Left lung (tissue), 10 donors: Measurements from ENCODE around the gene NEO1. TPM values are rescaled to one million over a fixed set of nuclear protein-coding genes. Genes with fewer than 3 reads are reported as not detected.

Source experiments
- ATAC-seq: fragments of 200-7000 bp; cut with Tn5 transposase; one replicate; pipeline ENCODE4 v1.9.1; 2020; ENCODE audit warnings: moderate library complexity
- DNase-seq, 4 donors: peaks; one replicate each; pipeline ENCODE4 v3.0.0-alpha.2; 2013 to 2020
- H3K27ac ChIP-seq, 2 donors: fragments of 200-600 bp; sonication (generic) in 1 of 2; one replicate each; pipeline versions ENCODE4 v1.5.0 to v1.8.0; 2020 to 2021
- H3K27me3 ChIP-seq, 2 donors: fragments of 200-600 bp; sonication (generic) in 1 of 2; one replicate each; pipeline versions ENCODE4 v1.5.0 to v1.8.0; 2020 to 2021
- H3K36me3 ChIP-seq, 2 donors: fragments of 200-600 bp; sonication (generic) in 1 of 2; one replicate each; pipeline versions ENCODE4 v1.5.0 to v1.8.0; 2020 to 2021
- H3K4me1 ChIP-seq, 2 donors: fragments of 200-600 bp; one replicate each; pipeline ENCODE4 v1.8.0; 2021
- H3K4me3 ChIP-seq, 2 donors: fragments of 200-600 bp; sonication (generic) in 1 of 2; one replicate each; pipeline versions ENCODE4 v1.5.0 to v1.8.0; 2020 to 2021; ENCODE audit warnings: mild to moderate bottlenecking in 1 of 2
- H3K9me3 ChIP-seq, 2 donors: fragments of 200-600 bp; sonication (generic) in 1 of 2; one replicate each; pipeline versions ENCODE4 v1.5.0 to v1.8.0; 2020 to 2021
- intact Hi-C, 2 donors: fragments of 100-400 bp; cut with DNase I; formaldehyde crosslinking; loops; one replicate each; pipeline versions ENCODE4 v1.11.2 to v1.14.2; 2022
- polyA plus RNA-seq, 6 donors: library from polyadenylated mRNA; unstranded; fragments of 120-200 nt; gene quantifications; one replicate each; pipeline ENCODE4 v1.2.1, GENCODE V29; 2013; ENCODE audit not compliant: insufficient read length in 6 of 6
- total RNA-seq, 2 donors: library from RNA; stranded (reverse); fragmentation: NEBNext Ultra II Directional; extraction: Animal tissue kit (Norgen Biotek cat#: 25700); gene quantifications; one replicate each; pipeline ENCODE4 v1.2.1, GENCODE V29; 2021
- TF ChIP-seq, protein P1 (sequence below), 2 donors: fragments of 200-600 bp; sonication (generic) in 1 of 2; IDR thresholded peaks; one replicate each; pipeline versions ENCODE4 v1.5.0 to v1.8.0; 2021; ENCODE audit warnings: antibody characterized with exemption in 2 of 2
- donor health status: DM: no; HTN: yes; CAD: no.
- donor health status: DM: no; HTN: no; CAD: no.

The NEO1 gene
- total and polyA plus RNA-seq, 8 donors: 30.1 to 155 (median 110) TPM

DNA sequence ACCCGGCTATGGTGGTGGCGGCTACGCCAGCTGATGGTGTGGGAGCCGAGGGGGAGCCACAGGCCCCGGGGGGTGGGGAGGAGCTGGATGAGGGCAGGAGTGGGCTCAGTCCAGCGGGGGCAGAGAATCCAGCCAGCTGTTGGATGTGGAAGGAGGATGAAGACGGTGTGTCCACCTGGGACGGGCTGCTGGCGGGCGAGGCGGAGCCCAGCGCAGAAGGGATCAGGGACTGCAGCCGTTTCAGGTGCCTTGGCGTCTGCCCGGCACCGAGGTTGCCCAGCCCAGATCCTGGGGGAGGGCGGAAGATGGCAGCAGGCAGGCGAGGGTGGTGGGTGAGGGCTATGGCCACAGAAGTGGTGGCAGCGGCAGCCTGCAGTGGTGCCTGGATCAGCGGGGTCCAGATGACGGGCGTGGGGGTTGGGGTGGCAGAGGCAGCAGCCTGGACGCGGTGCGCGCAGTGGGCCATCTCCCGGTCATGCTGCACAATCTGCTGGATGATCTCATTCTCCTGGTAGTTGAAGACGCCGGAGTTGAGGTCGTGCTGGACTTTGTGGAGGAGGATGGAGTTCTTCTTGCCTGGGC is 271.2 kb downstream of the NEO1 start:
- no peaks in the 10 kb centered on the region for H3K36me3 ChIP-seq
- H3K4me3 ChIP-seq: no peak overlapping the region
- intact Hi-C loops: no loop called here
- H3K27me3 ChIP-seq: peaks cover 7 to 64% of the 10 kb centered on the region in 2 donors
- no peaks in the 10 kb centered on the region for H3K4me1 ChIP-seq
- no peak overlapping the region for H3K27ac ChIP-seq
- TF ChIP-seq, protein P1, sequence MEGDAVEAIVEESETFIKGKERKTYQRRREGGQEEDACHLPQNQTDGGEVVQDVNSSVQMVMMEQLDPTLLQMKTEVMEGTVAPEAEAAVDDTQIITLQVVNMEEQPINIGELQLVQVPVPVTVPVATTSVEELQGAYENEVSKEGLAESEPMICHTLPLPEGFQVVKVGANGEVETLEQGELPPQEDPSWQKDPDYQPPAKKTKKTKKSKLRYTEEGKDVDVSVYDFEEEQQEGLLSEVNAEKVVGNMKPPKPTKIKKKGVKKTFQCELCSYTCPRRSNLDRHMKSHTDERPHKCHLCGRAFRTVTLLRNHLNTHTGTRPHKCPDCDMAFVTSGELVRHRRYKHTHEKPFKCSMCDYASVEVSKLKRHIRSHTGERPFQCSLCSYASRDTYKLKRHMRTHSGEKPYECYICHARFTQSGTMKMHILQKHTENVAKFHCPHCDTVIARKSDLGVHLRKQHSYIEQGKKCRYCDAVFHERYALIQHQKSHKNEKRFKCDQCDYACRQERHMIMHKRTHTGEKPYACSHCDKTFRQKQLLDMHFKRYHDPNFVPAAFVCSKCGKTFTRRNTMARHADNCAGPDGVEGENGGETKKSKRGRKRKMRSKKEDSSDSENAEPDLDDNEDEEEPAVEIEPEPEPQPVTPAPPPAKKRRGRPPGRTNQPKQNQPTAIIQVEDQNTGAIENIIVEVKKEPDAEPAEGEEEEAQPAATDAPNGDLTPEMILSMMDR (IDR thresholded peaks at IDR 0.05): no peak
- H3K9me3 ChIP-seq: no peaks in the 10 kb centered on the region
- DNase-seq (no peak), ATAC-seq (no peak)

GRCh38 chr15:73323956-73324355 is 271.7 kb downstream of the NEO1 start:
- Histone ChIP-seq H3K36me3 (no peaks in the 10 kb centered on the region), H3K27ac (no peak overlapping the region), H3K27me3 (peaks cover 4 to 59% of the 10 kb centered on the region in 2 donors), H3K4me1 (no peaks in the 10 kb centered on the region), H3K9me3 (no peaks in the 10 kb centered on the region), H3K4me3 (no peak overlapping the region)
- DNase-seq (no peak), ATAC-seq (no peak)
- TF ChIP-seq, protein P1 (IDR thresholded peaks at IDR 0.05): no peak
- intact Hi-C loops: no loop called here

- no peaks in the 10 kb centered on the region for H3K36me3 ChIP-seq
- no peak for ATAC-seq
- TF ChIP-seq, protein P1 (IDR thresholded peaks at IDR 0.05): no peak
- peaks cover 0 to 53% of the 10 kb centered on the region in 2 donors for H3K27me3 ChIP-seq
- no peak for DNase-seq
- H3K4me1 ChIP-seq: no peaks in the 10 kb centered on the region
- no peaks in the 10 kb centered on the region for H3K9me3 ChIP-seq
- H3K4me3 ChIP-seq: no peak overlapping the region
- no peak overlapping the region for H3K27ac ChIP-seq
- intact Hi-C loops: no loop called here
Measured at GRCh38 chr15:73324496-73325170, 272.4 kb downstream of the NEO1 start.

- Histone ChIP-seq H3K4me1 (no peaks in the 10 kb centered on the region), H3K4me3 (no peak overlapping the region), H3K27ac (no peak overlapping the region), H3K27me3 (peaks cover 0 to 46% of the 10 kb centered on the region in 2 donors), H3K9me3 (no peaks in the 10 kb centered on the region), H3K36me3 (no peaks in the 10 kb centered on the region)
- TF ChIP-seq, protein P1 (IDR thresholded peaks at IDR 0.05): no peak
- ATAC-seq: no peak
- DNase-seq: no peak
- intact Hi-C loops: no loop called here
Measured at GRCh38 chr15:73325191-73325861, 273.1 kb downstream of the NEO1 start.

DNA sequence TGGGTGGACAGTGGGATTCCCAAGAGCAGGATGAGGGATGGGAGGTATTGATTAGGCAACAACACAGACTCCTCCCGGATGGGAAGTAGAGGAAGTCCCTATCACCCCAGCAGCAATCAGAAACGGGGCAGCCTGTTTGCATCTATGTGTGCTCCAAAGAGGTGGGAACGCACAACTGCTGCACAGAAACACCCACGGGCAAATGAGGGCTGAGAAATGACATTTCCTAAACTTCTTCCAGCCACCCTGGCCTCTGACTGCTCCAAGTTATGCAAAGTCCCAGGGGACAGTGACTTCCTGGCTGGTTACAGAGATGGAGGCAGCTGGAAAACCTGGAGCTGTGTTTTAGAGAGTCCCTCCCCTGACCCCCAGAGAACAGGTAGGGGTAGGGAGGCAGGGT is 273.9 kb downstream of the NEO1 start:
- no peaks in the 10 kb centered on the region for H3K36me3 ChIP-seq
- TF ChIP-seq, protein P1 (IDR thresholded peaks at IDR 0.05): no peak
- H3K4me1 ChIP-seq: no peaks in the 10 kb centered on the region
- H3K27ac ChIP-seq: no peak overlapping the region
- H3K4me3 ChIP-seq: no peak overlapping the region
- no peaks in the 10 kb centered on the region for H3K9me3 ChIP-seq
- ATAC-seq (no peak), DNase-seq (no peak)
- intact Hi-C loops: no loop called here
- peaks cover 0 to 37% of the 10 kb centered on the region in 2 donors for H3K27me3 ChIP-seq
